AG04450 (cell line): ENCODE results near the gene HOXB1. TPM values are rescaled to one million over a fixed set of nuclear protein-coding genes. Genes with fewer than 3 reads are reported as not detected.

ENCODE experiments used
- CTCF ChIA-PET: fragments of 300-600, 350-600 bp; formaldehyde crosslinking; extraction: SDS; loops from one replicate; lab custom pipeline; 2022; ENCODE audit warnings: antibody characterized with exemption, inconsistent platforms; lab: Charles Lee
- POLR2A ChIA-PET: fragments of 350-600 bp; formaldehyde crosslinking; extraction: SDS; loops from one replicate; lab custom pipeline; 2021; ENCODE audit warnings: antibody characterized with exemption, inconsistent platforms; lab: Yijun Ruan, JAX
- DNase-seq: peaks from one replicate; pipeline ENCODE4 v3.0.0-alpha.2; 2011; ENCODE audit warnings: low read depth, low spot score
- H3K27ac ChIP-seq: one replicate; pipeline ENCODE4 v1.5.1; 2012; ENCODE audit warnings: low read depth, low read length, control low read depth
- H3K27me3 ChIP-seq: one replicate; pipeline ENCODE4 v1.6.0; 2012; ENCODE audit warnings: low read length; ENCODE audit not compliant: control insufficient read depth, insufficient read depth
- H3K4me3 ChIP-seq: 2 replicates; pipeline ENCODE4 v1.5.1; 2011; ENCODE audit warnings: mild to moderate bottlenecking, low read depth, low read length, control low read depth
- H3K9me3 ChIP-seq: 2 replicates; pipeline ENCODE4 v1.5.1; 2012; ENCODE audit warnings: low read length; ENCODE audit not compliant: control insufficient read depth, insufficient read depth
- polyA plus RNA-seq: library from polyadenylated mRNA; depleted of rRNA; stranded (reverse); fragments of >200 nt; gene quantifications from 2 replicates; pipeline ENCODE4 v1.2.3, GENCODE V29; 2011
- TF ChIP-seq, protein P1 (sequence below): IDR thresholded peaks from 2 replicates; pipeline ENCODE4 v1.5.1; 2011; ENCODE audit warnings: low read depth, low read length, control low read depth, inconsistent platforms

HOXB1 gene
- polyA plus RNA-seq, 1 experiment, result not detected

GRCh38 chr17:48487221-48487620, 43.6 kb downstream of the HOXB1 start:
- TF ChIP-seq, protein P1, sequence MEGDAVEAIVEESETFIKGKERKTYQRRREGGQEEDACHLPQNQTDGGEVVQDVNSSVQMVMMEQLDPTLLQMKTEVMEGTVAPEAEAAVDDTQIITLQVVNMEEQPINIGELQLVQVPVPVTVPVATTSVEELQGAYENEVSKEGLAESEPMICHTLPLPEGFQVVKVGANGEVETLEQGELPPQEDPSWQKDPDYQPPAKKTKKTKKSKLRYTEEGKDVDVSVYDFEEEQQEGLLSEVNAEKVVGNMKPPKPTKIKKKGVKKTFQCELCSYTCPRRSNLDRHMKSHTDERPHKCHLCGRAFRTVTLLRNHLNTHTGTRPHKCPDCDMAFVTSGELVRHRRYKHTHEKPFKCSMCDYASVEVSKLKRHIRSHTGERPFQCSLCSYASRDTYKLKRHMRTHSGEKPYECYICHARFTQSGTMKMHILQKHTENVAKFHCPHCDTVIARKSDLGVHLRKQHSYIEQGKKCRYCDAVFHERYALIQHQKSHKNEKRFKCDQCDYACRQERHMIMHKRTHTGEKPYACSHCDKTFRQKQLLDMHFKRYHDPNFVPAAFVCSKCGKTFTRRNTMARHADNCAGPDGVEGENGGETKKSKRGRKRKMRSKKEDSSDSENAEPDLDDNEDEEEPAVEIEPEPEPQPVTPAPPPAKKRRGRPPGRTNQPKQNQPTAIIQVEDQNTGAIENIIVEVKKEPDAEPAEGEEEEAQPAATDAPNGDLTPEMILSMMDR, result no peak
- CTCF ChIA-PET, result interaction anchor here (1.1 to 1.2 kb wide), 2 partner anchors 14 to 52 kb away, joined by 3 to 4 read pairs; no protein-coding TSS in a partner anchor
- Histone ChIP-seq H3K27ac (no peak overlapping the region), H3K9me3 (no peaks in the 10 kb centered on the region), H3K4me3 (no peak overlapping the region), H3K27me3 (no peaks in the 10 kb centered on the region)
- POLR2A ChIA-PET, result interaction anchor here (1.1 kb wide), 1 partner anchor 16 kb away, joined by 5 read pairs; no protein-coding TSS in a partner anchor
- no peak for DNase-seq

GRCh38 chr17:48486557-48486956, 44.3 kb downstream of the HOXB1 start:
- CTCF ChIA-PET, result interaction anchor here (0.6 to 1.2 kb wide), 3 partner anchors 14 to 81 kb away, joined by 3 to 4 read pairs (median 3); no protein-coding TSS in a partner anchor
- H3K27ac ChIP-seq, result peak overlapping the region; percentile 49
- H3K27me3 ChIP-seq, result no peaks in the 10 kb centered on the region
- TF ChIP-seq, protein P1, result peak; percentile 57
- no peaks in the 10 kb centered on the region for H3K9me3 ChIP-seq
- DNase-seq, result peak; percentile 98
- POLR2A ChIA-PET, result interaction anchor here (0.5 to 1.1 kb wide), 4 partner anchors 17 to 70 kb away, joined by 3 to 5 read pairs (median 4); no protein-coding TSS in a partner anchor
- no peak overlapping the region for H3K4me3 ChIP-seq

DNA sequence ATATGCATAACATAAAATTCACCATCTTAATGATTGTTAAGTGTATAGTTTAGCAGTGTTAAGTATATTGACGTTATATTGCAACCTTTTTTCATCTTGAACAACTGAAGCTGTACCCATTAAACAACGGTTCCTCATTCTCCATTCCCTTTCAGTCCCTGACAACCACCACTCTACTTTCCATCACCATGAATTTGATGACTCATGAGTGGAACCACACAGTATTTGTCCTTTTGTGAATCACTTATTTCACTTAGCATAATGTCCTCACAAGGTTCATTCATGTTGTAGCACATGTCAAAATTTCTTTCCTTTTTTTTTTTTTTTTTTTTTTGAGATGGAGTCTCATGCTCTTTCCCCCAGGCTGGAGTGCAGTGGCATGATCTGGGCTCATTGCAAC, 46.0 kb downstream of the HOXB1 start:
- TF ChIP-seq, protein P1, result no peak
- POLR2A ChIA-PET, result no interaction called here
- Histone ChIP-seq H3K27ac (no peak overlapping the region), H3K9me3 (no peaks in the 10 kb centered on the region), H3K27me3 (no peaks in the 10 kb centered on the region), H3K4me3 (no peak overlapping the region)
- no peak for DNase-seq
- CTCF ChIA-PET, result no interaction called here

- DNase-seq, result no peak
- Histone ChIP-seq H3K27me3 (no peaks in the 10 kb centered on the region), H3K9me3 (no peaks in the 10 kb centered on the region), H3K4me3 (no peak overlapping the region), H3K27ac (peak overlapping the region; percentile 99)
- TF ChIP-seq, protein P1, result no peak
- ChIA-PET CTCF (interaction anchor here (0.5 to 1.5 kb wide), 2 partner anchors 73 to 132 kb away, joined by 3 read pairs; no protein-coding TSS in a partner anchor), POLR2A (interaction anchor here (0.8 to 2.1 kb wide), 7 partner anchors 8 to 98 kb away, joined by 3 to 12 read pairs (median 5); no protein-coding TSS in a partner anchor)
These were observed 46.6 kb downstream of the HOXB1 start for GRCh38 chr17:48484256-48484655.

- peak; percentile 97 for DNase-seq
- H3K27me3 ChIP-seq, result no peaks in the 10 kb centered on the region
- ChIA-PET POLR2A (interaction anchor here (0.6 to 2.1 kb wide), 14 partner anchors 9 to 129 kb away, joined by 3 to 12 read pairs (median 4); no protein-coding TSS in a partner anchor), CTCF (interaction anchor here (0.5 to 1.5 kb wide), 3 partner anchors 9 to 131 kb away, joined by 3 to 6 read pairs (median 3); no protein-coding TSS in a partner anchor)
- H3K4me3 ChIP-seq, result peak overlapping the region; percentile 26
- H3K27ac ChIP-seq, result peak overlapping the region; percentile 99
- TF ChIP-seq, protein P1, result no peak
- H3K9me3 ChIP-seq, result no peaks in the 10 kb centered on the region
These were observed 47.2 kb downstream of the HOXB1 start for GRCh38 chr17:48483471-48484131.
